D341Med (cell line): ENCODE measurements around the gene KLHL10.
A peak's percentile ranks its signal among the peaks of the same experiment; 100 is the strongest.
"Not testable (repeated sequence)": the region's sequence is repeated elsewhere in the genome, so short reads cannot be mapped to it uniquely, and the experiment has no call there.

ENCODE experiments used
- DNase-seq: peaks from one replicate; pipeline ENCODE4 v3.0.0; 2012; ENCODE audit warnings: low spot score

KLHL10 gene

DNA sequence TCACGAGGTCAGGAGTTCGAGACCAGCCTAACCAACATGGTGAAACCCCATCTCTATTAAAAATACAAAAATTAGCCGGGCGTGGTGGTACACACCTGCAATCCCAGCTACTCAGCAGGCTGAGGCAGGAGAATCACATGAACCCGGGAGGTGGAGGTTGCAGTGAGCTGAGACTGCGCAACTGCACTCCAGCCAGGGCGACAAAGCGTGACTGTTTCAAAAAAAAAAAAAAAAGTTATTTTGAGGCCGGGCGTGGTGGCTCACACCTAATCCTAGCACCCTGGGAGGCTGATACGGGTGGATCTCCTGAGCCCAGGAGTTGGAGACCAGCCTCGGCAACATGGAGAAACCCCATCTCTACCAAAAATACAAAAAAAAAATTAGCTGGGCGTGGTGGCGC, 13.8 kb downstream of the KLHL10 start:
- not testable (repeated sequence) for DNase-seq

GRCh38 chr17:41860254-41860931, 22.8 kb downstream of the KLHL10 start:
- peak; percentile 82 for DNase-seq

DNA sequence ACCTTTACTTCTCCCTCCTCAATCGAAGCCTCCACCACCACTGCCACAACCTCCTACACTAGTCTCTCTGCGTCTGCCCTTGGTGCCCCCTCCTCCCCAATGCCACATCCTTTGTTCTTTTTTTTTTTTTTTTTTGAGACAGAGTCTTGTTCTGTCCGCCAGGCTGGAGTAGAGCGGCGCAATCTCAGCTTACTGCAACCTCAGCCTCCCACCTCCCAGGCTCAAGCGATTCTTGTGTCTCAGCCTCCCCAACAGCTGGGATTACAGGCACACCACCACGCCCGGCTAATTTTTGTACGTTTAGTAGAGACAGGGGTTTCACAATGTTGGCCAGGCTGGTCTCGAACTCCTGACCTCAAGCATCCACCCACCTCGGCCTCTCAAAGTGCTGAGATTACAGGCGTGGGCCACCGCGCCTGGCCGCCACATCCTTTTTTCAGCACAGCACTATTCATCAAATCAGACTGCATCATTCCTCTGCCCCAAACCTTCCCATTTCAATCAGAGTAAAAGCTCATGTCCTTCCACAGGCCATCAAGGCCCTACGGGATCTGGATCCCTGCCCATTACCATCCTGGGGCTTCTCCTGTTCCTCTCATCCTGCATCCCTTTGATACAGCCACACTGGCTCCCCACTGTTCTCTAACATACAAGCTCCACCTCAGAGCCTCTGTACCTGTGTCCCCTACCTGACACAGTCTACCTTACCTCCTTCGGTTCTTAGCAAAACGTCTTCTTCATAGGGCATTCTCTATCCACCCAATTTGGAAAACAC, 25.6 kb downstream of the KLHL10 start:
- no peak for DNase-seq

- DNase-seq = no peak
Observed at GRCh38 chr17:41864498-41864835, 26.8 kb downstream of the KLHL10 start.

- DNase-seq = peak; percentile 98
Observed at GRCh38 chr17:41864836-41865595, 27.4 kb downstream of the KLHL10 start, which contains the start of gene KLHL11. TSS of gene KLHL11 (minus strand) at chr17:41865423. CDS start at chr17:41865370, 53 bp downstream.

- DNase-seq = no peak
Observed at GRCh38 chr17:41865596-41865893, 27.9 kb downstream of the KLHL10 start.

GRCh38 chr17:41868568-41868967, 30.9 kb downstream of the KLHL10 start:
- no peak for DNase-seq

GRCh38 chr17:41869426-41869825, 31.8 kb downstream of the KLHL10 start:
- DNase-seq = no peak

DNA sequence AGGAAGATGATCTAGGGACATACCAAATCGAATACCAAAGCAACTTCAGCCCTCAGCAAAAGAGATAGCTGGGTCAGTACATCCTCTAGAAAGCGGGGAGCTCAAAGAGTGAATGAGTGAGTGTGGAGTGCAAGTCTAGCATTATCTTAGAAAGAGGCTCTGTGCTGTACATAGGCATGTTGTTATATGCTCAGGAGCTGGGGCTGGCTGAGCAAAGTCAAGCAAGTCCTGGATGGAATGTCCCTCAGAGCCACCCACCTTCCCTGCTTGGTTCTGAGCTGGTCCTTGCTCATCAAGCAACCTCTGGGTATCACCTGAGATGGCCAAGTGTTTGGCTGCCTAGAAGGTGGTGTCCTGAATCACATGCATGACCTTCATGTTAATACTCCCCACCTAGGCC, 32.5 kb downstream of the KLHL10 start:
- no peak for DNase-seq

DNA sequence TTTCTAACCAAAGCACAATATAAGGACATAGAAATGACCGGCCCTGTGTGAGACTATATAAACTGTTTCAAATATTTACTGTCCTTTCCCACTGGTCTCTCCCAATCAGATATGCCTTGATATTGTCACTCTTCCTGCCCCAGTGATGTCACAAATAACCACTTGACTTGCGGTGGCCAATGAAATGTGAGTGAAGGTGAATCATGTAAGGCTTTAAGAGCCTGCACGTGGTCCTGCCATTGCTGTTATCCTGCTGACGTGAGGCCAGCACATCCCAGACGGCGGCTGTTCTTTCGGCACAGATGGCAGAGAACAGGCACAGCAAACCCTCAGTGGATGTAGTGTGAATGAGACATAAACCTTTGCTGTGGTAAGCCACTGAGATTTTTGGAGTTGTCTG, 33.0 kb downstream of the KLHL10 start:
- DNase-seq = no peak

GRCh38 chr17:41871789-41872188, 34.2 kb downstream of the KLHL10 start:
- DNase-seq = no peak

DNA sequence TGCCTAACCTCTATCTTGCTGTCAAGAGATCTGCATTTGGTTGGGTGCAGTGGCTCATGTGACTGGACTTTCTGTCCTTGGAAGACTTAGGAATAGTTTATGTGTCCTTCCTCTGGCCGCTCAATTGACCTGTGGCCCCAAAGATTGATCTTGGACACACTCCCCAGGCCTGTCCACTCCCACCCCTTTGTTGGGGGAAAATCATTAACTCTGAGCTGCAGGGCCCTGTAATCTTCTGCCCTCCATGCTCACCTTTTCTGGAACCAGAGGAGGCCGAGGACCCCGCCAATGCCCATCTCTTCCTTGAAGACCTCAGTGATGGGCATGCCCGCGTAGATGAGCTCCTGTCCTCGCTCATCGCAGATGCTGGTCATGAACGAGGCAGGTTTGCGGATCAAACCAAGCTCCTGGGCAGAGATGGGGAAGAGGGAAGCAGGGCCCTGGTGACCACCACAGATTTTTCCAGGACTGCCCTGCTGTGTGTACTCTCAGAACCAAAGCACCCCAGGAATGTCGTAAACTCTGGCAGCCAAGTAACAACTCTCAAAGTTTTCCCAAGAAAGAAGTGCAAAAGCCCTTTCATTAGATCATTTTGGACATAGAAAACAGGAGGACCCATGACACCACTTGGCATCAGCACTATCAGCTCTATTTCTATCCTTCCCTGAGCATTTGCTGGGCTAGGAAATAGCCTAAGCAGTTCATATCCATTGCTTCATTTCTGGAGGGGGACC, 36.1 kb downstream of the KLHL10 start:
- DNase-seq = no peak

GRCh38 chr17:41874293-41874670, 36.7 kb downstream of the KLHL10 start:
- not testable (repeated sequence) for DNase-seq

GRCh38 chr17:41880130-41880529, 42.5 kb downstream of the KLHL10 start:
- DNase-seq = no peak

DNA sequence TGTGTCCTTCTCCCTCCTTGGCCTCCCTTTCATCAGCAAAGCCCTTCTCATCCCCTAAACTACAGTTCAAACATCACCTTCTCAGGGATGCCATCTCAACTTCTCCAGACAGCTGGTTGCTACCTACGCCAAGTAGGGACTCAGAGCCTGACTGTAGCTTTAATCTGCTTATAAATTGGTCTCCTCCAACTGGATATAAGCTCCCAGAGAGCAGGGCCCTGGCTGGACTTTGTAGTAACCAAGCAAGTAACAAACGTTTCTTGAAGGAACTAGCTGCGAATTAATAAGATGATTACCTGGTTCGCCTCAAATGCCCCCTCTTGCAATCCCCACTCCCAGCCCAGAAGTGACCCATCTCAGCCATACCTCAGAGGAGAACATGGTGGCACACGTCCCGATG, 45.1 kb downstream of the KLHL10 start:
- DNase-seq = peak; percentile 80

DNA sequence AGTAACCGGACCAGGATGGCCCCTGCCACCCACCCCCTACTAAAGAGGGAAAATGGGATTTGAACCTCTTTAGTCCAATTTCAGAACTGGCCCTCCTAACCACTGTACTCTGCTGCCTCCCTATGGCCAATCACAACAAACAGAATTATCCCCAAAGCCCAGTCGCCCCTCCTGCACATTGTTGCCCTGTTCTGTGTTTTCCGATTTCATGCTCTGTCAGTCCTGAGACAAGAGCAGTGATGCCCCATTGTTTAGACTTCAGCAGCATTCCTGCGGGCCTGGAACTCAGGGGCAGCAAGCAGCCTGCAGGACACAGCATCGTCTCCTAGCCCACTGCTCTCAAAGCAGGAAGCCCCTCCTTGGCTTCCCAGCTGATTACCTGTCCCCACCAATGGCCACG, 48.1 kb downstream of the KLHL10 start:
- peak; percentile 70 for DNase-seq

- DNase-seq = no peak
Observed at GRCh38 chr17:41888332-41888965, 50.8 kb downstream of the KLHL10 start.

- no peak for DNase-seq
Observed at GRCh38 chr17:41891135-41892020, 53.8 kb downstream of the KLHL10 start.

GRCh38 chr17:41892021-41892376, 54.4 kb downstream of the KLHL10 start:
- no peak for DNase-seq

- DNase-seq = no peak
Observed at GRCh38 chr17:41893384-41893783, 55.8 kb downstream of the KLHL10 start.

GRCh38 chr17:41894791-41895331, 57.2 kb downstream of the KLHL10 start:
- peak; percentile 33 for DNase-seq
